Measurements from ENCODE around the gene CDC6.
A peak's percentile ranks its signal among the peaks of the same experiment; 100 is the strongest.

CDC6 gene

DNA sequence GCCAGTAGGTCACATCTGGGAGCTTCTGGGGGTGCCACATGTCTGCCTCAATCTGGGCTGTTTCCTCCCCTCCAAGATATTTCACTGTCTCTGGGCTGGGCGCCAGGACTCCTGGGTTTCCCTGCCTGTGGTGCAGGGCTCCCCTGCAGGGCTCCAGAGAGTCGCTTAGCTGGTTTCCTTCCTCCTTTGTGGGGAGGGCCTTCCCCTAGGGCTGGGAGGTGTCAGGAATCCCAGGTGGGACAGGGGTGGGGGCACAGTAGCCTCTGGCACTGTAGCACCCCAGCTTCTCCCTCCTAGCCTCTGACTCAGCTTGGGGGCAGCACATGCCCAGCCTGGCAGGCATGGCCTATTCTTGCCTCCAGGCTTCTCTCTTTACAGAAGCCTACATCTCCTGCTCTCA, 23.9 kb downstream of the CDC6 start:
- DNase-seq (ENCODE audit: low read depth), result peak; percentile 58

- DNase-seq (ENCODE audit: low read depth), result peak; percentile 66
Measured at GRCh38 chr17:40312131-40312731, 24.6 kb downstream of the CDC6 start.

GRCh38 chr17:40312893-40313667, 25.4 kb downstream of the CDC6 start:
- DNase-seq (ENCODE audit: low read depth), result no peak

DNA sequence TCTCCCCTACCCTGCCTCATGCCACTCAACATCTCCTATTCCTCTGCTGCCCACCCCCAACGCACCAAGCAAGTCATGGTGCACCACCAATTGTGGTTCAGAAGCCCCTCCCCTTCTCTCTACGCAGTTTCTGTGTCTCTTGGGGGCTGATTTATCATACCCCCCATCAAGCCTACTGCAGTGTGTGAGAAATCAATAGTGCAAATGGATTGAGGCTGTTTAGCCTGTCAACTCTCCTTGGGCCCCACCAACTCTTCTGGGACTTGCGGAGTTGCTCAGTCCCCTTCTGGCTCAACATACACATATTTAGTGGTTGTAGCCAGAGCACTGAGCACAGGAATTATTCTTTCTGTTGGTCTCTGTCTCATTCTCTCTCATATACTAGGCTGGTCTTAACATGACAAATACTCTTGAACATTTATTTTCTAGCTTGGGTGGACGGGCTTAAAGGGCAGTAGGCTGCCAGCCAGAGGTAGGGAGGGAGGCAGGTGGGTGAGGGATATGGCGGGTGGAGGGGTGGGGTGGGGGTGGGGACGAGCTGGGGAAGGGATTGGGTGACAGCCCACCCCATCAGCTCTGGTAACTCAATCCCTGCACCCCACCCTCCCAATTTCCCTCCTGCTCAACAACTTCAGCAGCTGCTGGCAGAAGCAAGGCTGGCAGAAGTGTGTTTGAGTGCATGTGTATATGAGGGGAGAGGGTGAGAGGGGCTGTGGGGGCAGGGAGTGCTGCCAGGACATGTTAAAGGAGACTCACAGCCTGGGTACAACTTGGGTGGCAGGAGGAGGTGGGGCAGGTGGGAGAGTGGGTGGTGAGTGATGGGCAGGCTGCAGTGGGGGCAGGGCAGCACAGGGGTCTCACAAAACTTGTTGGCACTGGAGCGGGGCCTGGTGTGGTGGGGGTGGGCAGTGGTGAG, 26.2 kb downstream of the CDC6 start:
- no peak for DNase-seq (ENCODE audit: low read depth)

DNA sequence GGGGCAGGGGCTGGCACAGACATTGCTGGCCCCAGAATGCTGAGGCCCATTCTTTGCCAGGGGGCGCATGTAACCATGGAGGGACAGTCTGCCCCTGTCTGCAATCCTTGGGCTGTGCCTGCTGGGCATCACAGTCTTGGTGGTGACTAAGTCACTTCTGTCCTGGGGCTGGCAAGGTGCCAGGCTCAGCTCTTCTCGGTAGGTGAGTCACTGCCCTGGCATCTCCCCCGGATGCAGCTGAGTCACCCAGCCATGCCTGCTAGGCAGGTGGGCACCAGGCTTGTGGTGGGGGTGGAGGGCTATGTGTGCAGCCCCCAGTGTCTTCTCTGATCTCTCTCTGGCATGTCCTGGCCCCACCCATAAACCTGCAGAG, 26.9 kb downstream of the CDC6 start:
- DNase-seq (ENCODE audit: low read depth), result peak; percentile 84

DNA sequence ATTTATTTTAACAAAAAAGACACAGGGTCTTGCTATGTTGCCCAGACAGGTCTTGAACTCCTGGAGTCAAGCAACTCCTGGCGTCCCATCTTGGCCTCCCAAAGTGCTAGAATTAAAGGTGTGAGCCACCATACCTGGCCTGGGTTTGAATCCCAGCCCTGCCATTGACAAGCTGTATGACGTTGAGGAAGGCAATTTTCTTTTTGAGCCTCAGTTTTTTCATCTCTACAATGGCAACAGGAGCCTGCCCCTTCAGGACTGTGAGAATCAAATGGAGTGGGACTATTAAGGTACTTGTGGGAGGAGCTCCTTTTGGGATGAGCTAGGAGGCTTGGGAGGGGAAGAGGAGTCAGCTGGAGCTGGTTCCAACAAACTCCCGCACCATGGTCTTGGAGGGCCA, 27.5 kb downstream of the CDC6 start:
- DNase-seq (ENCODE audit: low read depth), result no peak

- no peak for DNase-seq (ENCODE audit: low read depth)
Measured at GRCh38 chr17:40315678-40316570, 28.2 kb downstream of the CDC6 start.

DNA sequence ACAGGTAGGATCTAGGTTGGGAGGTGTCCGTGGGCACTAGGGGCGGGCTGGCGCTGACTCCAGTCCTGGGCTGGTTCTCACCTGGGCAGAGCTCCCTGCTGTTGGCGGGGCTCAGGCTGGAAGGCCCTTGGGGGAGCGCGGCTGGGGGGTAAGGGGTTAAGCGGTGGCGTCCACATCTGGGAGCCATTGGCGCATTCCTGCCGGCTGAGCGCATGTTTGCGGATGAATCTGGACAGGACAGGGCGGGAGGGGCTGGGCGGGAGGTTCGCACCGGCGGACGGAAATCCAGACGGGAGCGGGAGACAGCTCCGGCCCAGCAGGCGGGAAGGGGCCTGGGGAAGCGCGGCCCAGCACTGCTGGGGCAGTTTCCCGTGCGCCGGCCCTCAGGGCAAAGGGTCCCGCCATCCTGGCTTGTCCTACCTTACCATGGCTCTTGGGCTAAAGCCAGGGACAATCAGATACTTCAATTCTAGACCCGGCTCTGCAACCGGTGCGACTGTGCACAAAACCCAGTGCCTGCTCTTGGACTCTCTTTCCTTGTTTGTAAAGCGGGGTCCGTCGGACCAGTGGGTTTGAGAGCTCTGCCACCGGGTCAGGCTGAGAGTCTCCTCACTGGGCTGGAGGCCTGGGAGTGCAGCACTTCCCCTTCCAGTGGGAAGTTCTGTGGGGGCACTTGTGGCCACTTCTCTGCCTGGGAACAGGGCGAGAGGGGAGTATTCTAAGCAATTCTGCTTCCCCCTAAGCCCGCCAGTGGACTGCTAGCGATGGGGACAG, 29.1 kb downstream of the CDC6 start:
- DNase-seq (ENCODE audit: low read depth), result peak; percentile 78

GRCh38 chr17:40317345-40317873, 29.7 kb downstream of the CDC6 start:
- peak; percentile 60 for DNase-seq (ENCODE audit: low read depth)

- peak; percentile 96 for DNase-seq (ENCODE audit: low read depth)
Measured at GRCh38 chr17:40317880-40318829, 30.5 kb downstream of the CDC6 start.

DNA sequence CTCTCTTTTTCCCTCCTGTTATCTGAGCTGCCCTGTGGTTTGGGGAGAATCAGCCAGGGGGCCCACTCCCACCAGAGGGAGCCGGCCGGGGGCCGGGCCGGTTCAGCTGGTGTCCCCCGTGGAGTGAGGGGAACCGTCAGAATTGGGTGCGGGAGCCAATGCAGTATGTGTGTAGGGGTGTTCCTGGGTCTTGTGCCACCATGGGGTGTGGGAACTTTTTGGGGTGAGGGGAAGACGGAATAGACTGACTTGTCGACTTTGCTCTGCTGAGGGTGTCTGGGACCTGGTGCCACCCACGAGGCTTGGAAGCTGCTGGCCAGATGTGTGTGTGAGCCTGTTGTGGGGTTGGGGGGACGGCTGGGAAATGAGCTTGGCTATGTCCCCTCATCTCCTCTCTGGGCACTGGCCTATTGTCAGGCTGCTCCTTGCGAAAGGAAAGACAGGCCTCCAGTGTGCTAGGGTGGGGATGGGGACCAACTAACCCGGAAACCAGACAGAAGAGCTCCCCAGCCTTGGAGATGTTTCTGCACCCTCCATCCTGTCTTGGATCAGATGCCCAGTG, 31.2 kb downstream of the CDC6 start:
- DNase-seq (ENCODE audit: low read depth), result no peak

- no peak for DNase-seq (ENCODE audit: low read depth)
Measured at GRCh38 chr17:40319651-40320540, 32.2 kb downstream of the CDC6 start.

GRCh38 chr17:40320756-40321523, 33.3 kb downstream of the CDC6 start:
- peak; percentile 61 for DNase-seq (ENCODE audit: low read depth)

DNA sequence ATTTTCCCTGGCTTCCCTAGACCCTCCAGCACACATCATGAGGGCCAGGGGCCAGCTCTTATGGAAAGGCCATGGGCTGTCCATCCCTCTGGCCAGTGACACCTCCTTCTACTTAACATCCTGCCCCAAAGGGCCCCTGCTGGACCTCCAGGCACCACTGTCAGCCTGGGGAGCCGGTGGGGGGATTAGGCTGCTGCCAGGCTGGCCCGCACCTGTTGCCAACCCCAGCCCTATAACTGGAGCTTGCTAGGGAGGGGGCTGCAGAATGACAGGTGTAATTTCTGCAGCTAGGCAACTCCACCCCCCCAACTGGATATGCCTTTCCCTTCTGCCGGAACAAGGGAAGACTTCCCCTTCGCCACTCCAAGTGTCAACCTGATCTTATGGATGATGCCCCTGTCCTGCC, 33.8 kb downstream of the CDC6 start:
- no peak for DNase-seq (ENCODE audit: low read depth)

DNA sequence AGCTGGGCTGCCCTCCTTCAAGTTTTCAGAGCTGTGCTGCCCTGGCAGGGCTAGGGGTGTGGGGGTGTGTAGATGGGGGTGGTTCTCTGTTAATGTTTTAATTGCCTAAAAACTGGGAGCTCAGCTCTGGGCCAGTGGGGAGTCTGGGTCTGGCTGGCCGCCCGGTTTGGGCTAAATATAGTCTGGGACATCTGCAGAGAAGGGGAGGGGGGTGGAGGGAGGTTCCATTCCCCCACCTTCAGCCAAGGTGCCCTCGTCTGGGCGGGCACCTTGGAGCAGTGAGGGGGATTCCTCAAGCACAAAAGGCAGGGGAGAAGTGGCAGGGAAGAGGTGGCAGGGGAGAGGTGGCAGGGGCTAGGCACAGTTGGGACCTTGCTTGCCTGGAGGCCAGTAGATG, 34.3 kb downstream of the CDC6 start:
- DNase-seq (ENCODE audit: low read depth), result no peak

DNA sequence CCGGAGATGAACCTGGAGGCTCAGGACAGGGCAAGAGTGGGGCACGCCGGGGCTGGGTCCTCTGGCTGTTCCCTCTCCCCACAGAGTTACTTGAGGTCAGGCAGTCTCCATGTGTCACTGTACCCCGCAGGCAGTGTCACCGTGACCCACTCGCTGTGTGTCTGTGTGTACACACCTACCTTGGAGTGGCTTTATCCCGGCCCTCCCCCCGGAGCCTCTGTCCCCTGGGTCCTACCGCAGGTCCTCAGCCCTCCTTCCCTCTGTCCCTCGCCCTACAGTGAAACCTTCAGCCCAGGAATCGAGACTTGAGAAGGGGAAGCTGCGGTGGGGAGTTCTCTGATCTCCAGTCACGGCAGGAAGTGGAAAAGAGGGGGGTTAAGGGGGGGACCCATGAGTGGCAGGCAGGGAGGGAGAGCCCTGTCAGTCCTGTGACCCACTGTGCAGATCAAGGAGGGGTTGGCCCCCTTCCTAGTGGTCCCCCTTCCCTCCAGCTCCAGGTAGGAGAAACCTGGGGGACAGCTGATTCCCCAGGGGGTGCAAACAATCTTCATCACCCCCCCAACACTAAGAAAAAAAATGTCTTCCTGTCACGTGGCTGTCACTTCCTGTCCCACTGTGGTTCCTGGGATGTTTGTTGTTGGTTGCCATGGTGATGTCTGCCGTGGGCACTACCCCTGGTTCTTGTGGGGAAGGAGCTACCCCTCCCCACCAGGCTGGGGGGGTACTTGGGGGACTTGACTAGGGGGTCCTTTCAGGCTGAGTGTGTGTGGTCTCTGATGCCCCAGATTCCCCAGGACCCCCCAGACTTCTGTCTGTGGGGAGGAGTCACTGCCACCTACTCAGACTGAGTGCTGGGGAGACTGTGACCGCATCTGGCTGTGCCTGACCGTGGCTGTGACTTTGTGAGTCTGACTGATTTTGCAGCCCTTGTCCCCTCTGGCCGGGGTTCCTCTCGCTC, 35.0 kb downstream of the CDC6 start:
- peak; percentile 81 for DNase-seq (ENCODE audit: low read depth)

Measured in fibroblast of gingiva (primary cell).